B cell (primary cell): ENCODE measurements around the gene CARD9. TPM values are rescaled to one million over a fixed set of nuclear protein-coding genes. Genes with fewer than 3 reads are reported as not detected.

Experiments used
- ATAC-seq: fragments of 200-7000 bp; cut with Tn5 transposase; one replicate; pipeline ENCODE4 v1.10.0; 2021; ENCODE audit warnings: low read depth, mild to moderate bottlenecking, moderate number of reproducible peaks, moderate library complexity
- CTCF ChIA-PET: fragments of 350-600 bp; sonication (Branson Sonifier 250); formaldehyde crosslinking; loops from one replicate; lab custom pipeline; 2021; ENCODE audit warnings: antibody characterized with exemption, inconsistent platforms; lab: Charles Lee
- POLR2A ChIA-PET: fragments of 350-600 bp; sonication (Branson Sonifier 250); formaldehyde crosslinking; loops from one replicate; lab custom pipeline; 2021; ENCODE audit warnings: antibody characterized with exemption; lab: Charles Lee
- DNase-seq: peaks from one replicate; pipeline ENCODE4 v3.0.0; 2013
- H2AFZ ChIP-seq: 2 replicates; pipeline ENCODE4 v1.6.1; 2012; ENCODE audit warnings: mild to moderate bottlenecking, low read depth, low read length; ENCODE audit not compliant: insufficient read depth, poor library complexity, severe bottlenecking
- H3K27ac ChIP-seq, 2 donors: 1 replicate in 1 of 2; 2 replicates in 1 of 2; pipeline ENCODE4 v1.5.1; 2012 to 2013; ENCODE audit warnings: low read length in 2 of 2, mild to moderate bottlenecking in 2 of 2, moderate library complexity in 1 of 2
- H3K27me3 ChIP-seq, 4 experiments: fragments of 200-600 bp in 1 of 4; sonication (generic) in 1 of 4; replicated peaks in 1 of 4; 1 replicate in 2 of 4; 2 replicates in 2 of 4; pipeline versions ENCODE4 v1.6.1 to v1.7.0; 2013 to 2016; ENCODE audit warnings: low read length in 3 of 4, mild to moderate bottlenecking in 2 of 4, mixed read lengths in 1 of 4, moderate library complexity in 1 of 4; ENCODE audit not compliant: insufficient read depth in 4 of 4, control insufficient read depth in 3 of 4; ENCODE audit errors: control extremely low read depth in 1 of 4
- H3K36me3 ChIP-seq, 2 experiments: replicated peaks in 1 of 2; 1 replicate in 1 of 2; 2 replicates in 1 of 2; pipeline versions ENCODE4 v1.6.1 to v1.7.1; 2013; ENCODE audit warnings: low read length in 1 of 2; ENCODE audit not compliant: insufficient read depth in 2 of 2, control insufficient read depth in 1 of 2; ENCODE audit errors: control extremely low read depth in 1 of 2, extremely low read depth in 1 of 2
- H3K4me1 ChIP-seq, 2 donors: fragments of 200-600 bp in 1 of 2; sonication (generic) in 1 of 2; 1 replicate in 1 of 2; 2 replicates in 1 of 2; pipeline versions ENCODE4 v1.5.1 to v1.6.1; 2013 to 2017; ENCODE audit warnings: low read length in 2 of 2; ENCODE audit not compliant: control insufficient read depth in 2 of 2, insufficient read depth in 2 of 2
- H3K4me2 ChIP-seq: replicated peaks from 2 replicates; pipeline ENCODE3; 2012; ENCODE audit warnings: mild to moderate bottlenecking, low read depth, low read length; ENCODE audit not compliant: poor library complexity, severe bottlenecking
- H3K4me3 ChIP-seq, 5 experiments: fragments of 200-600 bp in 1 of 5; sonication (generic) in 1 of 5; 1 replicate in 3 of 5; 2 replicates in 2 of 5; pipeline versions ENCODE4 v1.5.1 to v1.7.0; 2011 to 2016; ENCODE audit warnings: low read length in 4 of 5, mild to moderate bottlenecking in 4 of 5, low read depth in 2 of 5, control low read depth in 1 of 5, moderate library complexity in 1 of 5; ENCODE audit not compliant: insufficient read depth in 1 of 5; ENCODE audit errors: control extremely low read depth in 1 of 5, extremely low read depth in 1 of 5
- H3K79me2 ChIP-seq: fragments of 200-600 bp; sonication (generic); one replicate; pipeline ENCODE4 v1.6.0; 2016; ENCODE audit warnings: low read length; ENCODE audit not compliant: control insufficient read depth, insufficient read depth
- H3K9ac ChIP-seq: fragments of 200-600 bp; sonication (generic); 2 replicates; pipeline ENCODE4 v1.6.1; 2017; ENCODE audit warnings: mild to moderate bottlenecking, low read length, moderate library complexity
- H3K9me3 ChIP-seq, 3 donors: one replicate each; pipeline versions ENCODE4 v1.6.1 to v1.7.1; 2013; ENCODE audit warnings: low read length in 2 of 3; ENCODE audit not compliant: control insufficient read depth in 2 of 3, insufficient read depth in 1 of 3; ENCODE audit errors: control extremely low read depth in 1 of 3
- H4K20me1 ChIP-seq: 2 replicates; pipeline ENCODE4 v1.6.0; 2012; ENCODE audit warnings: mild to moderate bottlenecking, low read length; ENCODE audit not compliant: insufficient read depth, control insufficient read depth, poor library complexity, severe bottlenecking
- H3K27ac Mint-ChIP-seq: one replicate; pipeline ENCODE4 v1.8.0; 2021; ENCODE audit warnings: mixed read lengths
- H3K27me3 Mint-ChIP-seq: one replicate; pipeline ENCODE4 v1.8.0; 2021; ENCODE audit warnings: mixed read lengths
- H3K4me1 Mint-ChIP-seq: one replicate; pipeline ENCODE4 v1.8.0; 2021; ENCODE audit warnings: mixed read lengths
- H3K4me3 Mint-ChIP-seq: one replicate; pipeline ENCODE4 v1.8.0; 2021; ENCODE audit warnings: mixed read lengths
- H3K9me3 Mint-ChIP-seq: one replicate; pipeline ENCODE4 v1.8.0; 2022; ENCODE audit warnings: mixed read lengths; ENCODE audit not compliant: insufficient read depth
- EZH2 ChIP-seq: IDR thresholded peaks from 2 replicates; pipeline ENCODE4 v1.6.1; 2012; ENCODE audit warnings: borderline replicate concordance, low read depth, mild to moderate bottlenecking, moderate library complexity, low read length; ENCODE audit not compliant: insufficient read depth, poor library complexity, severe bottlenecking
- WGBS: methylation state at CpG from one replicate; pipeline ENCODE4 v1.1.5; 2013; ENCODE audit warnings: missing lambda C conversion rate; ENCODE audit not compliant: insufficient coverage; 5-methylcytosine and 5-hydroxymethylcytosine counted together
- intact Hi-C: fragments of 100-400 bp; cut with micrococcal nuclease; formaldehyde crosslinking; loops from one replicate; pipeline ENCODE4 v1.10.0; 2022
- polyA plus RNA-seq: library from polyadenylated mRNA; depleted of rRNA; stranded (reverse); fragments of >200 nt; gene quantifications from 2 replicates; pipeline ENCODE4 v1.2.3, GENCODE V29; 2012
- total RNA-seq, 2 donors: library from RNA; stranded (reverse); fragments of 120-200 nt in 1 of 2; gene quantifications; 1 replicate in 1 of 2; 2 replicates in 1 of 2; pipeline versions ENCODE4 v1.2.3 to v1.2.4, GENCODE V29; 2013 to 2022
- TF ChIP-seq, protein P1 (sequence below): fragments of 200-600 bp; IDR thresholded peaks from one replicate; pipeline ENCODE4 v1.8.0; 2022; ENCODE audit warnings: antibody characterized with exemption, mild to moderate bottlenecking

Gene CARD9
- total and polyA plus RNA-seq, 2 donors (not counting 1 experiment from before 2014, with no cell fraction given) = 0.57 to 1.1 TPM

- intact Hi-C loops = loop anchor here (5.0 kb wide), 1 partner anchor 454 kb away; the partner anchor contains the start of gene CAMSAP1
- ATAC-seq = no peak
- Histone ChIP-seq H3K79me2 (no peaks in the 10 kb centered on the region), H3K36me3 (peaks cover 0 to 13% of the 10 kb centered on the region in 2 experiments), H4K20me1 (peaks cover 19% of the 10 kb centered on the region), H3K27ac (no peak overlapping the region), H3K27me3 (no peaks in the 10 kb centered on the region), H3K9ac (no peak overlapping the region), H3K4me2 (no peak overlapping the region), H2AFZ (no peak overlapping the region), H3K4me1 (peaks cover 5 to 10% of the 10 kb centered on the region in 2 donors), H3K4me3 (no peak overlapping the region), H3K9me3 (peaks cover 0 to 10% (median 0%) of the 10 kb centered on the region in 3 donors)
- no peak for TF ChIP-seq EZH2
- TF ChIP-seq, protein P1, sequence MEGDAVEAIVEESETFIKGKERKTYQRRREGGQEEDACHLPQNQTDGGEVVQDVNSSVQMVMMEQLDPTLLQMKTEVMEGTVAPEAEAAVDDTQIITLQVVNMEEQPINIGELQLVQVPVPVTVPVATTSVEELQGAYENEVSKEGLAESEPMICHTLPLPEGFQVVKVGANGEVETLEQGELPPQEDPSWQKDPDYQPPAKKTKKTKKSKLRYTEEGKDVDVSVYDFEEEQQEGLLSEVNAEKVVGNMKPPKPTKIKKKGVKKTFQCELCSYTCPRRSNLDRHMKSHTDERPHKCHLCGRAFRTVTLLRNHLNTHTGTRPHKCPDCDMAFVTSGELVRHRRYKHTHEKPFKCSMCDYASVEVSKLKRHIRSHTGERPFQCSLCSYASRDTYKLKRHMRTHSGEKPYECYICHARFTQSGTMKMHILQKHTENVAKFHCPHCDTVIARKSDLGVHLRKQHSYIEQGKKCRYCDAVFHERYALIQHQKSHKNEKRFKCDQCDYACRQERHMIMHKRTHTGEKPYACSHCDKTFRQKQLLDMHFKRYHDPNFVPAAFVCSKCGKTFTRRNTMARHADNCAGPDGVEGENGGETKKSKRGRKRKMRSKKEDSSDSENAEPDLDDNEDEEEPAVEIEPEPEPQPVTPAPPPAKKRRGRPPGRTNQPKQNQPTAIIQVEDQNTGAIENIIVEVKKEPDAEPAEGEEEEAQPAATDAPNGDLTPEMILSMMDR = no peak
- Mint-ChIP-seq H3K27ac (no peak overlapping the region), H3K9me3 (no peaks in the 10 kb centered on the region), H3K4me3 (no peak overlapping the region), H3K4me1 (peaks cover 10% of the 10 kb centered on the region), H3K27me3 (no peaks in the 10 kb centered on the region)
- POLR2A ChIA-PET = no interaction called here
- no peak for DNase-seq
- 96% methylated on average over 40 of the region's 43 CpGs for WGBS
- CTCF ChIA-PET = no interaction called here
Observed at GRCh38 chr9:136361047-136361753, 12.3 kb downstream of the CARD9 start.
